Panc1 (cell line): ENCODE results near the gene POFUT2. TPM values are rescaled to one million over a fixed set of nuclear protein-coding genes. Genes with fewer than 3 reads are reported as not detected.
A peak's percentile ranks its signal among the peaks of the same experiment; 100 is the strongest.

ENCODE experiments used
- ATAC-seq: fragments of 200-7000 bp; cut with Tn5 transposase; 2 replicates; pipeline ENCODE4 v1.9.1; 2020; ENCODE audit warnings: mild to moderate bottlenecking, moderate library complexity
- BruUV-seq: library from RNA; stranded (reverse); fragments of 400-500 nt; replicated peaks from 2 replicates; lab custom pipeline; 2021; lab: Mats Ljungman, UMichigan
- CTCF ChIA-PET: fragments of 300-600 bp; sonication (Branson Sonifier 250); formaldehyde crosslinking; loops from one replicate; lab custom pipeline; 2022; ENCODE audit warnings: antibody characterized with exemption; lab: Charles Lee
- POLR2A ChIA-PET: fragments of 300-600 bp; sonication (Branson Sonifier 250); formaldehyde crosslinking; loops from one replicate; lab custom pipeline; 2022; ENCODE audit warnings: antibody characterized with exemption; lab: Charles Lee
- DNase-seq: peaks from one replicate; pipeline ENCODE4 v3.0.0-alpha.2; 2010; ENCODE audit warnings: low read depth, low spot score
- H3K27ac ChIP-seq: 2 replicates; pipeline ENCODE4 v1.5.1; 2011; ENCODE audit warnings: mild to moderate bottlenecking, low read length, inconsistent platforms
- H3K27me3 ChIP-seq: fragments of 200-500 bp; sonication (Bioruptor generic); 2 replicates; pipeline ENCODE4 v1.6.0; 2014; ENCODE audit warnings: low read length, inconsistent platforms; ENCODE audit not compliant: control insufficient read depth, insufficient read depth
- H3K36me3 ChIP-seq: fragments of 200-500 bp; sonication (Bioruptor generic); 2 replicates; pipeline ENCODE4 v1.5.1; 2014; ENCODE audit warnings: inconsistent platforms, mild to moderate bottlenecking, low read length, moderate library complexity; ENCODE audit not compliant: control insufficient read depth, insufficient read depth
- H3K4me1 ChIP-seq: 2 replicates; pipeline ENCODE4 v1.5.1; 2011; ENCODE audit warnings: inconsistent platforms, mild to moderate bottlenecking, low read length, moderate library complexity; ENCODE audit not compliant: control insufficient read depth, insufficient read depth
- H3K4me3 ChIP-seq, 2 experiments: 2 replicates each; pipeline ENCODE4 v1.5.1; 2011 to 2012; ENCODE audit warnings: low read depth in 2 of 2, low read length in 2 of 2, mild to moderate bottlenecking in 2 of 2, inconsistent platforms in 1 of 2, moderate library complexity in 1 of 2
- H3K9me3 ChIP-seq: fragments of 200-500 bp; sonication (Bioruptor generic); 2 replicates; pipeline ENCODE4 v1.5.1; 2014; ENCODE audit warnings: low read depth, mild to moderate bottlenecking, inconsistent platforms, low read length, moderate library complexity; ENCODE audit not compliant: control insufficient read depth, insufficient read depth
- POLR2AphosphoS5 ChIP-seq: IDR thresholded peaks from 2 replicates; pipeline ENCODE4 v1.6.1; 2012; ENCODE audit warnings: mild to moderate bottlenecking, low read depth, low read length, moderate library complexity
- SIN3A ChIP-seq: IDR thresholded peaks from 2 replicates; pipeline ENCODE4 v1.6.1; 2012; ENCODE audit warnings: low read depth, mild to moderate bottlenecking, low read length, moderate library complexity, borderline replicate concordance; ENCODE audit not compliant: insufficient read depth
- TCF7L2 ChIP-seq: IDR thresholded peaks from 2 replicates; pipeline ENCODE4 v1.6.1; 2011; ENCODE audit warnings: mild to moderate bottlenecking, low read depth, low read length, inconsistent platforms
- in situ Hi-C: cut with HindIII; loops from 2 replicates; pipeline ENCODE4 v1.10.0; 2016; ENCODE audit warnings: low sequenced_read_pairs, low pct_unique_long_range_greater_than_20kb
- intact Hi-C: fragments of 100-400 bp; cut with micrococcal nuclease; formaldehyde crosslinking; loops from one replicate; pipeline ENCODE4 v1.10.0; 2022; ENCODE audit not compliant: unreplicated experiment
- total RNA-seq: library from RNA; stranded (reverse); gene quantifications from one replicate; pipeline ENCODE4 v1.2.1, GENCODE V29; 2021; ENCODE audit not compliant: unreplicated experiment
- TF ChIP-seq, protein P1 (sequence below): fragments of 450-650 bp; IDR thresholded peaks from 2 replicates; pipeline ENCODE4 v1.5.1; 2017; ENCODE audit warnings: mild to moderate bottlenecking
- TF ChIP-seq, protein P2 (sequence below), 2 experiments: IDR thresholded peaks; 2 replicates each; pipeline ENCODE4 v1.6.1; 2011 to 2012; ENCODE audit warnings: low read depth in 2 of 2, control low read depth in 1 of 2, low read length in 1 of 2, mild to moderate bottlenecking in 1 of 2, moderate library complexity in 1 of 2; ENCODE audit not compliant: insufficient read depth in 1 of 2

The POFUT2 gene
- total RNA-seq, 1 experiment from 2014 or later: 59.6 TPM

DNA sequence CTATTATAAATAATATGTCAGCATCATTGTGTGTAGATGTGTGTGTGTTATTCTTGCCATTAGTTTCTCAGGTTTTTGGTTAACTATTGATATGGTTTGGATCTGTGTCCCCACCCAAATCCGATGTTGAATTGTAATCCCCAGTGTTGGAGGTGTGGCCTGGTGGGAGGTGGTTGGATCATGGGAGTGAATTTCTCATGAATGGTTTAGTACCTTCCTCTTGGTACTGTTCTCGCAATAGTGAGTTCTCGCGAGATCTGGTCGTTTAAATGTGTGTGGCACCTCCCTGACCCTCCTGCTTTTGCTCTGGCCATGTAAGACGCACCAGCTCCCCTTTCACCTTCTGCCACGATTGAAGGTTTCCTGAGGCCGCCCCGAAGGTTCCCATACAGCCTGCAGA, 9.6 kb upstream of the POFUT2 start:
- no peak overlapping the region for H3K4me3 ChIP-seq
- in situ Hi-C loops: no loop called here
- TF ChIP-seq, protein P1, sequence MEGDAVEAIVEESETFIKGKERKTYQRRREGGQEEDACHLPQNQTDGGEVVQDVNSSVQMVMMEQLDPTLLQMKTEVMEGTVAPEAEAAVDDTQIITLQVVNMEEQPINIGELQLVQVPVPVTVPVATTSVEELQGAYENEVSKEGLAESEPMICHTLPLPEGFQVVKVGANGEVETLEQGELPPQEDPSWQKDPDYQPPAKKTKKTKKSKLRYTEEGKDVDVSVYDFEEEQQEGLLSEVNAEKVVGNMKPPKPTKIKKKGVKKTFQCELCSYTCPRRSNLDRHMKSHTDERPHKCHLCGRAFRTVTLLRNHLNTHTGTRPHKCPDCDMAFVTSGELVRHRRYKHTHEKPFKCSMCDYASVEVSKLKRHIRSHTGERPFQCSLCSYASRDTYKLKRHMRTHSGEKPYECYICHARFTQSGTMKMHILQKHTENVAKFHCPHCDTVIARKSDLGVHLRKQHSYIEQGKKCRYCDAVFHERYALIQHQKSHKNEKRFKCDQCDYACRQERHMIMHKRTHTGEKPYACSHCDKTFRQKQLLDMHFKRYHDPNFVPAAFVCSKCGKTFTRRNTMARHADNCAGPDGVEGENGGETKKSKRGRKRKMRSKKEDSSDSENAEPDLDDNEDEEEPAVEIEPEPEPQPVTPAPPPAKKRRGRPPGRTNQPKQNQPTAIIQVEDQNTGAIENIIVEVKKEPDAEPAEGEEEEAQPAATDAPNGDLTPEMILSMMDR: no peak
- TF ChIP-seq, protein P2, sequence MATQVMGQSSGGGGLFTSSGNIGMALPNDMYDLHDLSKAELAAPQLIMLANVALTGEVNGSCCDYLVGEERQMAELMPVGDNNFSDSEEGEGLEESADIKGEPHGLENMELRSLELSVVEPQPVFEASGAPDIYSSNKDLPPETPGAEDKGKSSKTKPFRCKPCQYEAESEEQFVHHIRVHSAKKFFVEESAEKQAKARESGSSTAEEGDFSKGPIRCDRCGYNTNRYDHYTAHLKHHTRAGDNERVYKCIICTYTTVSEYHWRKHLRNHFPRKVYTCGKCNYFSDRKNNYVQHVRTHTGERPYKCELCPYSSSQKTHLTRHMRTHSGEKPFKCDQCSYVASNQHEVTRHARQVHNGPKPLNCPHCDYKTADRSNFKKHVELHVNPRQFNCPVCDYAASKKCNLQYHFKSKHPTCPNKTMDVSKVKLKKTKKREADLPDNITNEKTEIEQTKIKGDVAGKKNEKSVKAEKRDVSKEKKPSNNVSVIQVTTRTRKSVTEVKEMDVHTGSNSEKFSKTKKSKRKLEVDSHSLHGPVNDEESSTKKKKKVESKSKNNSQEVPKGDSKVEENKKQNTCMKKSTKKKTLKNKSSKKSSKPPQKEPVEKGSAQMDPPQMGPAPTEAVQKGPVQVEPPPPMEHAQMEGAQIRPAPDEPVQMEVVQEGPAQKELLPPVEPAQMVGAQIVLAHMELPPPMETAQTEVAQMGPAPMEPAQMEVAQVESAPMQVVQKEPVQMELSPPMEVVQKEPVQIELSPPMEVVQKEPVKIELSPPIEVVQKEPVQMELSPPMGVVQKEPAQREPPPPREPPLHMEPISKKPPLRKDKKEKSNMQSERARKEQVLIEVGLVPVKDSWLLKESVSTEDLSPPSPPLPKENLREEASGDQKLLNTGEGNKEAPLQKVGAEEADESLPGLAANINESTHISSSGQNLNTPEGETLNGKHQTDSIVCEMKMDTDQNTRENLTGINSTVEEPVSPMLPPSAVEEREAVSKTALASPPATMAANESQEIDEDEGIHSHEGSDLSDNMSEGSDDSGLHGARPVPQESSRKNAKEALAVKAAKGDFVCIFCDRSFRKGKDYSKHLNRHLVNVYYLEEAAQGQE (IDR thresholded peaks at IDR 0.05; ENCODE audit: insufficient read depth in 1 of 2, low read depth in 2 of 2, low read length in 1 of 2): no peak
- no peak for TF ChIP-seq SIN3A
- ChIA-PET POLR2A (interaction anchor here (0.7 kb wide), 1 partner anchor 107 kb away, joined by 3 read pairs; no protein-coding TSS in a partner anchor), CTCF (interaction anchor here (1.0 kb wide), 1 partner anchor 12 kb away, joined by 4 read pairs; no protein-coding TSS in a partner anchor)
- no peaks in the 10 kb centered on the region for H3K36me3 ChIP-seq
- BruUV-seq: no TSS peak
- H3K9me3 ChIP-seq: no peaks in the 10 kb centered on the region; the same call in 1 of the 2 replicates
- no peaks in the 10 kb centered on the region for H3K27me3 ChIP-seq
- peak overlapping the region; percentile 95 for H3K27ac ChIP-seq
- no peak for ATAC-seq
- DNase-seq: no peak
- intact Hi-C loops: no loop called here
- H3K4me1 ChIP-seq: peaks cover 67% of the 10 kb centered on the region

DNA sequence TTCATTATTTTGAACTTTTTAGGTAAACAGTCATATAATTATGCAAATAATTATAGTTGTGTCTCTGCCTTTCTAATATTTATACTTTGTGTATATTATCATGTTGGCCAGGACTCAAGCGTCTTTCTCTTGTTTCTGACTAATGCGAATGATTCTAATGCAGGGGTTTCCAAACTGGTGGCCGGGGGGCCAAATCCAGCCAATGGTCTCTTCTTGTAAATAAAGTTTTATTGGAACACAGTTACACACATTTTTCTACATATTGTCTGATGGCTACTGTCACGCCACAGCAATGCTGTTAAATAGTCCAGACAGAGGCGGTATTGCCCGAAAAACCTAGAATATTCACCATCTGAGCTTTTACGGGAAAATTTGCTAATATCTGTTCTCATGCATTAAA, 8.9 kb upstream of the POFUT2 start:
- Histone ChIP-seq H3K4me1 (peaks cover 73% of the 10 kb centered on the region), H3K4me3 (no peak overlapping the region), H3K27me3 (no peaks in the 10 kb centered on the region), H3K27ac (peak overlapping the region; percentile 95), H3K9me3 (no peaks in the 10 kb centered on the region; the same call in 1 of the 2 replicates), H3K36me3 (no peaks in the 10 kb centered on the region)
- ChIA-PET POLR2A (interaction anchor here (0.6 kb wide), 1 partner anchor 26 kb away, joined by 6 read pairs; no protein-coding TSS in a partner anchor), CTCF (no interaction called here)
- DNase-seq (no peak), ATAC-seq (no peak)
- no peak for TF ChIP-seq POLR2AphosphoS5
- TF ChIP-seq SIN3A: no peak
- TF ChIP-seq, protein P2 (IDR thresholded peaks at IDR 0.05; ENCODE audit: insufficient read depth in 1 of 2, low read depth in 2 of 2, low read length in 1 of 2): no peak
- TF ChIP-seq, protein P1: no peak
- no peak for TF ChIP-seq TCF7L2
- in situ Hi-C loops (no loop called here), intact Hi-C loops (no loop called here)
- no TSS peak for BruUV-seq
